ENCODE results near the gene GPR153.

DNA sequence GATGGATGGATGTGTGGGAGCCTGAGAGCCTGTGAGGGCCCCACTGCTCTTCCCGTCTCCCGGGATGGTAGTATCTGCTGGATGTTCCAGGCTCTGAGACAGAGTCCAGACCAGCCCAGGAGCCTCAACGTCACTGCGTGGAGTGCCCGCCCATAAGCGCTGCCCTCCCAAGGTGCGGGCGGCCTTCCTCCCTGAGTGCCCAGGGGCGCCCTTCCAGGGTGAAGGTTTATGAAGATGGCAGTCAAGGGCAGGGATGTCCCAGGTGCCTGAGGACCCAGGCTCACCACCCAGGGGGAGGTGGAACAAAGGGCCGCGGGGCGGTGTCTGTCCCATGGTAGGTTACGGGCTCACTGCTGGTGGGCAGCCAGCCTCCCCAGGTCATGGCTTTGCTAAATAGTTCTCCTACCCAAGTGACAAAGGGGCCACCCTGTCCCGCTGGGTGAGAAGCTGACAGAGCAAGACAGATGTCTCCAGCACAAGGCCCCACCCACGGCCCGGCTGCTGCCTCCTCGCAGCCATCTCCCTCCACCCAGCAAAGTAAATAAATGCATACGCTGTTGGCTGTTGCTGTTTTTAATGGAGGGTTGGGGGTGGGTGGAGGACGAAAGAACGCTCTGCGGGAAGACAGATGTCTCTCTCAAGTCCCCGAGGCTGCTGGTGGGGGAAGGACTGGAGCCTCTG is 9.0 kb upstream of the GPR153 start:
- TF ChIP-seq POLR2AphosphoS5 (IDR thresholded peaks at IDR 0.05) (no peak), CTCF (IDR thresholded peaks at IDR 0.05 in 8 of 11, conservative IDR thresholded peaks at IDR 0.05 in 3 of 11) (no peak), POLR2A (IDR thresholded peaks at IDR 0.05) (no peak)
